GM18511 (cell line): ENCODE data around the gene TNNT3.

Source experiments
- ATAC-seq: cut with Tn5 transposase; IDR thresholded peaks from one replicate; pipeline ENCODE4 v1.9.1; 2021; ENCODE audit warnings: mild to moderate bottlenecking, moderate library complexity; ENCODE audit not compliant: unreplicated experiment

The TNNT3 gene

DNA sequence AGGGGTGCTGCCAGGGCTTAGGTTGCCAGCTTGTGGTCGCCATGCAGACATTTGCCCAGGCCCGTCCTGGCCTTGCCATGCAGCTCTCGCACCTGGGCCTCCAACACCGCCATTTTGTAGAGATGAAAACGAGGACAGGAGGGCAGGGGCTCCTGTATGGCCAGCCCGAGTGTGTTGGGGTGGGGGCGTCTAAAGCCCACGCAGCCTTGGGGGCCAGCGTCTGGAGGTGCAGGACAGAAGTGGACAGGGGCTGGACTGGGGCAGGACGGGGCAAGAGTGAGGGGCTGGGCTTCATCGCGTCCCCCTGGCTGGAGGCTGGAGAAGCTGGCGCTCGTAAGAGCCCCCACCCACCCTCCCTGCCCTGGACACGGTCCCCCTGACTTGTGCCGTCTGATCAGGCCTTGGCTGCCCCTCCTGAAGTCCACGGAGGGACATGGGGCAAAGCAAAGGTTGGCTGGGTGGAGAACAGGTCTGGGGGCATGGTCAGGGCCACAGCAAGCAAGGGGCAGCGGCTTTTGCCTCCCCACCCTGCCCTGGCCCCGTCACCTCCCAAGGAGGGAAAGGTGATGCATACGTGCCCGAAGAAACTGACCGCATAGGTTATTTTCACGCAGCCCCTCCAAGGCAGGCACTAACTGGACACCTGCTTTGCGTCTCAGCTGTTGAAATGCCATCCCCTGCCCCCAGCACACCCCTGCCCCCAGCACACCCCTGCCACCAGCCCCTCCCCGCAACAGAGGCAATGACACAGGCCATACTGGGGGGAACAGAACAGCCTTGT lies 815 bp downstream of the TNNT3 start:
- ATAC-seq = no peak

- ATAC-seq = no peak
Measured at GRCh38 chr11:1920909-1921573, 1.5 kb downstream of the TNNT3 start.

DNA sequence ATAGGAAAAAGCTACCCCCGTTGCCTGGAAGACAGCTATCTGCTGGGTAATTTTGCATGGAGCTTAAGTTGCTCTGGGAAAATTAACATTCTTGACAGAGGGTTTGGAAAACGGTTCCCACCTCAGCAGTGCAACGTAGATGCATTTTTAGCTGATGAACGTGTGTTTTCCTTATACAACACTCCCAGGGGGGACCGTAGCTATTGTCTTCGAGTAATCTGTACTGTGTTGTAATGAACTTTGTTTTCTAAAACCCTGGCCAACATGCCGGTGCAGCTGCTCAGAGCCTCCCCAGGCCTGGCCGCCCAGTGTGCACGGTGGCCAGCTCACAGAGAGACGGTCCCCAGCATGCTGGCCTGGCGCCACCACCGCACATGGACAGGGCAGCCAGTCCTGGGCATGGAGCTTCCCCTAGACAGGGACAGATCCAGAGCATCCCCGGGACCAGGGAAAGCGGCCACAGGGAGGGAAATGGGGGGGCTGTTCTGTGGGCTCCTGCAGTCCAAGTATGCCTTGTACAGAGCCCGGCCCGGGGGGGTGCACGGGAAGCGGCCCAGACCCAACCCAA lies 2.2 kb downstream of the TNNT3 start:
- no peak for ATAC-seq

DNA sequence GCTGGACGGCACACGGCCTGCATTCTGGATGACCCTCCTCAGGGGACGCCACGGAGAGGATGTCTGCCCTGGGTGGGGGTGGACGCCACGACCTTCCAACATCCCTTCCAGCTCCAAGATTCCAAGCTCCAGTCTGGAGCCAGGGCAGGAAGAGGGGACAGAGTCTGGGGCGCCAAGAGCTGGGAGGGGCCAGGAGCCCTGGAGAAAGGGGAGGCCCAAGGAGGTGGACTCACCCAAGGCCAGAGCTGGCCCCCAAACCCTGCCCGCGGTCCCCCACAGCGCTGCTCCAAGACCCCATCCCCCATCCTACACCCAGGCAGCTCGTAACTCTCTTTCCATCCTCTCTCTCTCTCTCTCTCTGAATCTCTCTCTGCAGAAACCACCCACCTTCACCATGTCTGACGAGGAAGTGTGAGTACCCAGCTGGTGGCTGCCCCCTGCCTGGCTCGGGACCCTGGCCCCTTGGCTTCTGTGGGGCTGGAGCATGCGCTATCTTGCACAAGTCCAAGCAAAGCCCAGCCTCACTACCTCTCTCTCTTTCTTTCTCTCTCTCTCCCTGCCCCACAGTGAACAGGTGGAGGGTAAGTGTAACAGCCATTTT lies 3.1 kb downstream of the TNNT3 start:
- ATAC-seq = no peak

GRCh38 chr11:1923201-1923956 lies 3.9 kb downstream of the TNNT3 start:
- no peak for ATAC-seq

- ATAC-seq = no peak
Measured at GRCh38 chr11:1924181-1924580, 4.7 kb downstream of the TNNT3 start.

GRCh38 chr11:1924646-1925372 lies 5.3 kb downstream of the TNNT3 start:
- ATAC-seq = no peak

DNA sequence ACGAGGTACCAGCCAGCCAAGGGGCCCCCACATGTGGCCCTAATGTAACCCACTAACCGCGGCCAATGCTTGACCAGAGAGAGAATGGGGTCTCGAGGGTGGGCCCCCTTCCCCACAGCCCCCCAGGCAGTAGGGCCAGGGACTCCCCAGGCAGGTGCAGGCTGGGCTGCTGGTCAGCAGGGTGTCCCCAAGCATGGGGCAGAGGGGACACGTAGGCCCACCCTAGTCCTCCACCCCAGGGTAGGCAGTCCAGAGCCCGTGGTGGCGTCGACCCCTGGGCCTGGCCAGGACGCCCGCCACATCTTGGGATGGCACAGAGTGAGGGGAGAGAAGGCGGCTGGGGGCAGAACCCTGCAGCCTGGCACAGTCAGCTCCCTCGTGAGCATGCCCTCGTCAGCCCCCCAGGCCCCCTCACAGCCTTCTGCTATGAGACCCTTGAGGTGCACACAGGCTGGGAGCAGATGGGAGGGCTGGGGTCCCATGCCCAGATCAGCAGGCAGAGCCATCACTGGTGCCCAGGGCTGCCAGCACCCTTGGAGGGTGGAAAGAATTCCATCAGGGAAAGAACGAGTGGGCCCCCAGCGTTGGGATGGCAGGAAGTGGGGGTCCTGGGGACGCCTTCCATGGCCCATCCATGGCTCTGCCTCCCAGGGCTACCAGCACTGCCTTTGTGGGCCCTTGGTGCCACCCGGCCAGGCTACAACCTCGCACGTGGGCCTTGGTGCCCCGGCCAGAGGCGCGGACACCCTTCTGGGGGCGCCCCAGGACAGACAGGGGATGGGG lies 6.1 kb downstream of the TNNT3 start:
- no peak for ATAC-seq

GRCh38 chr11:1926156-1927025 lies 6.9 kb downstream of the TNNT3 start:
- no peak for ATAC-seq

- ATAC-seq = no peak
Measured at GRCh38 chr11:1927026-1927847, 7.7 kb downstream of the TNNT3 start.

DNA sequence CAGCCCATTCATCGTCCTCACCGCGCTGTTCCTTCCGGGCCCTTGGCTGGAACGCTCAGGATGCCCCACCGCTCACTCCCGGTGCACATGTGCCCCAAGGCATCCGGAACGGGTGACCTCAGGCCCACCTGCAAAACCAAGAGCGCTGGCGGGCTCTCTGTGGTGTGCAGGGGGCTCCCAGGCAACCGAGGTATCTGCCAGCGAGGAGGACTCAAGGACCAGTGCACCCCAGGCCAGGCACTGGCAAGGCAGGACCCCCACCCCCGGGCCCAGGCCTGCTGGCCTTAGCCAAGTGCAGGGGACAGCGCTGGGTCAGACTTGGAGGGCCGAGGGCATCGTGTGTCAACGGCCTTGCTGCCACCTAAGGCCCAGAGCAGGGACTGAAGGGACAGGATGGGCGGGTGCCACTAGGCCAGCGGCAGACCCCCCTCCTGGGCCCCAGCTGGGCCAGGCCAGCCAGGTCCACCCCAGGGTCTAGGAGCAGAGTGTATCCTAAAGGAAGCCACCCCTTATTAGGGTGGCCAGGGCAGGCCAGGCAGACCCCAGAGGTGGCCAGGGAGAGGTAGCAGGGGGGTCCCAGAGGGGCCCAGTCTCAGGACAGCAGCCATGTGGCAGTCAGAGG lies 8.5 kb downstream of the TNNT3 start:
- ATAC-seq = no peak

- no peak for ATAC-seq
Measured at GRCh38 chr11:1928470-1928890, 9.0 kb downstream of the TNNT3 start.

DNA sequence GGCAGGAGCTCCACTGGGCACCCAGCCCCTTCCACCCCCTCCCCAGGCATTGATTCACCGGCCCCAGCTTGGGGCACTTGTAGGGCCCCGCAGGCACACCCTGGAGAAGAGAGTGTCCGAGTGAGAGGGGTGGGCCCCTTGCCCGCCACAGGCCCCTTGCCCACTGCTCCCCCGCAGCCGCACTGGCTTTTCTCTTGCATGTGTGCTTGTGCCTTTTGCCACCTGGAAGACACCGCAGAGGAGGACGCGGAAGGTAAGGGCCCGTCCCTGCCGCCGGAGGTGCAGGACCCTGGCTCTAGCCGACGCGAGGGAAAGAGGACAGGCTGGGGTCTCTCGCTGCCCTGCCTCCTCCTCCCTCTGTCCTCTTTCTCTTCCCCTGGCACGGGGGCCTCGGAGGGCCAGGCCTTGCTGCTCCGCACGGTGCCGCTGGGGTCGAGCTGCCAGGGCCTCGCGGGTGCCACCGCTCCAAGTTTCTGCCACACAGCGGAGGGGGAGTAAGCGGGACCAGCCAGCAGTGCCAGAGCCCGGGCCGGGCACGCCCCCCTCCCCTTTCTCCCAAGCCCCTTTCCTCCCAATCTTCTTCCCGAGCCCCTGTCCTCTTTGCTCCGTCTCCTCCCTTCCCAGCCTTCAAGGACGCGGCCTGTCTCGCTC lies 9.5 kb downstream of the TNNT3 start:
- ATAC-seq = no peak

DNA sequence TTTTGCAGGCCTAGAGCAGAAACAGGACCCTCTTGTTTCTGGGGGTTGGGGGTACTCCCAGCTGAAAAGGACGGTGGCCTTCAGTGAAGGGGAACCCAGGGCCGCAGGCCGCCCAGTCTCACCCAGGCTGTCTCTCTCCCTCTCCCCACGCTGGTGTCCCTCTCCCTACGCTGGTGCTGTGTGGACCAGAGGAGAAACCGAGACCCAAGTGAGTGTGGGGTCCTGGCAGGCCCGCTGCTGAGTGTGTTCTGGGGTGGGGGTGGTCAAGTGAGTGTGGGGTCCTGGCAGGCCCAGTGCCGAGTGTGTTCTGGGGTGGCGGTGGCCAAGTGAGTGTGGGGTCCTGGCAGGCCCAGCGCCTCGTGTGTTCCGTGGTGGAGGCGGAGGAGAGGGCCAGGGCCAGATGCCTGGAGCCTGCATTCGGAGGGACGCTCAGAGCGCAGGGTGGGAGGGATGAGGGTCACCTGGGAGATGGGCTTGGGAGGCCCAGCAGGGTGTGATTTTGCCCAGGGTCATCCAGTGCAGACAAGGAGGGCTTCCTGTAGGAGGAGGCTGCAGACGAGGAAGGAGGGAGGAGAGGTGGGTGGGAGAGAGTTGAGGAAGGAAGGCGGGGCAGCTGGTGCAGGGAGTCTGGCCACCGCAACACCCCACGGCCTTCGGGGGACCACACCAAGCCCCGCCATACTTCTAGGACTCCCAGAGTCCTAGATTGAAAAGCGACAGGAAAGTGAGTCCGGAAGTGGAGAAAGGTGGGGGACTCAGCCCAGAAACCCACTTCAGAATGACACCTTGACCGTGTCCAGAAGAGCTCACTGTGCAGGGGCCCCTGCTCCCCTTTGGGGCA lies 10.3 kb downstream of the TNNT3 start:
- no peak for ATAC-seq

DNA sequence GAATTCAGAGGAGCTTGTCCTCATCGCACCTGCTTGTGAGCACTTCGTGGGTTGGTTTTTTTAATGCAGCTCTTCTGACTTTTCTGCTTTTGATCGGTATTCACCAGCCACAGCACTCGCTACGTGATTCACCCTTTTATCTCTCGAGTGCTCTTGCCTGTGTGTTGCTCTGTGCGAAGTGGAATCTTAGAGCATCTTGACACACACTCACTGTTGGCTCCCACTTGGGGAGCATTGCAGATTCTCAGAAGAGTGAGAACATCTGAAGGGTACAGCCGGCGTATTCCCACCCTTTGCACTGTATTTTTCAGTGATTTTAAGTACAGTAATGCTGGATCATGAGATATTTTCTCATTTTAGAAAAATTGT lies 10.9 kb downstream of the TNNT3 start:
- ATAC-seq = no peak
